ENCODE results near the gene CDC25A. TPM values are rescaled to one million over a fixed set of nuclear protein-coding genes. Genes with fewer than 3 reads are reported as not detected.
A peak's percentile ranks its signal among the peaks of the same experiment; 100 is the strongest.

CDC25A gene
- total and polyA plus RNA-seq, 9 of the 15 experiments (the other 6 are each of a cell fraction or from before 2014, with no cell fraction given), result 3.4 to 61.3 (median 51.8) TPM

DNA sequence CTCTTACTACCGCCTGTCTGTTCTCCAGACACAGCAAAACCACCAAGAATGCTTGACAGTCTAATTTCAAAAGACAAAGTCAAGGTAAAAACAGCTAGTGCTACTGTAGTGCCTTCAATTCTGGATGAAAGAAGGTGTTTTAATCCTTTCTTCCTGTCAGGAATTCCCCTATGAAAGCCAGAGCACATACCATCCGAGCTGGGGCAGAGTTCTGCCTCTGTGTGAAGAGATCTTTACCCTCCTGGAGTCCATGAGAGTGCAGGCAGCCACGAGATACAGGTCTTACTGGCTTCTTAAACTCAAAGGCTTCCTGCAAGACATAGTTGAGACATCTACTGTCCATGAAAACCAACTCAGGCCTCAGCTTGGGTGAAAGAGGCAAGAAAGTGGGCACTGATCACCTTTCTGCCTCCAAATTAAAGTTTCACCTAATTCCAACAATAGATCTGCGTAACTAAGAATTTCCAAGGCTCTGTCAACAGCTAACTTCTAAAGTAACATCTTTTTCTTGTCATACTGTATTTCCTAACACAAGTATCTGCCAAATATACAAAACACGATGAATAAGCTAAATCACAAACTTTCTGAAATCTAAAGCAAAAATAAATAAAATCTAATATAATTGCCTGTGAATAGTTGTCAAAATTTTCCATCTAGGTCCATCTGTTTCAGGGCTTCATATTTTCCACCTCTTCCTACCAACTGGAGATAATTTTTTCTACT lies 7.5 kb downstream of the CDC25A start (continued):
- no peak for TF ChIP-seq PHF8 (IDR thresholded peaks at IDR 0.05; ENCODE audit: borderline replicate concordance, low read length)
- TF ChIP-seq YBX1 (IDR thresholded peaks at IDR 0.05), result no peak
- TF ChIP-seq, protein P1, sequence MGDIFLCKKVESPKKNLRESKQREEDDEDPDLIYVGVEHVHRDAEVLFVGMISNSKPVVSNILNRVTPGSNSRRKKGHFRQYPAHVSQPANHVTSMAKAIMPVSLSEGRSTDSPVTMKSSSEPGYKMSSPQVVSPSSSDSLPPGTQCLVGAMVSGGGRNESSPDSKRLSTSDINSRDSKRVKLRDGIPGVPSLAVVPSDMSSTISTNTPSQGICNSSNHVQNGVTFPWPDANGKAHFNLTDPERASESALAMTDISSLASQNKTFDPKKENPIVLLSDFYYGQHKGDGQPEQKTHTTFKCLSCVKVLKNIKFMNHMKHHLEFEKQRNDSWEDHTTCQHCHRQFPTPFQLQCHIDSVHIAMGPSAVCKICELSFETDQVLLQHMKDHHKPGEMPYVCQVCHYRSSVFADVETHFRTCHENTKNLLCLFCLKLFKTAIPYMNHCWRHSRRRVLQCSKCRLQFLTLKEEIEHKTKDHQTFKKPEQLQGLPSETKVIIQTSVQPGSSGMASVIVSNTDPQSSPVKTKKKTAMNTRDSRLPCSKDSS (IDR thresholded peaks at IDR 0.05; ENCODE audit: low read depth, partially characterized antibody), result no peak
- TF ChIP-seq, protein P2, sequence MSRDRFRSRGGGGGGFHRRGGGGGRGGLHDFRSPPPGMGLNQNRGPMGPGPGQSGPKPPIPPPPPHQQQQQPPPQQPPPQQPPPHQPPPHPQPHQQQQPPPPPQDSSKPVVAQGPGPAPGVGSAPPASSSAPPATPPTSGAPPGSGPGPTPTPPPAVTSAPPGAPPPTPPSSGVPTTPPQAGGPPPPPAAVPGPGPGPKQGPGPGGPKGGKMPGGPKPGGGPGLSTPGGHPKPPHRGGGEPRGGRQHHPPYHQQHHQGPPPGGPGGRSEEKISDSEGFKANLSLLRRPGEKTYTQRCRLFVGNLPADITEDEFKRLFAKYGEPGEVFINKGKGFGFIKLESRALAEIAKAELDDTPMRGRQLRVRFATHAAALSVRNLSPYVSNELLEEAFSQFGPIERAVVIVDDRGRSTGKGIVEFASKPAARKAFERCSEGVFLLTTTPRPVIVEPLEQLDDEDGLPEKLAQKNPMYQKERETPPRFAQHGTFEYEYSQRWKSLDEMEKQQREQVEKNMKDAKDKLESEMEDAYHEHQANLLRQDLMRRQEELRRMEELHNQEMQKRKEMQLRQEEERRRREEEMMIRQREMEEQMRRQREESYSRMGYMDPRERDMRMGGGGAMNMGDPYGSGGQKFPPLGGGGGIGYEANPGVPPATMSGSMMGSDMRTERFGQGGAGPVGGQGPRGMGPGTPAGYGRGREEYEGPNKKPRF (IDR thresholded peaks at IDR 0.05; ENCODE audit: low read depth, low read length), result no peak
- TF ChIP-seq MXI1 (IDR thresholded peaks at IDR 0.05; ENCODE audit: low read depth, low read length), result no peak
- no peak for TF ChIP-seq ATF7 (IDR thresholded peaks at IDR 0.05)
- TF ChIP-seq NBN (IDR thresholded peaks at IDR 0.05; ENCODE audit: low read depth), result no peak
- 0 out of 2 replicates have a peak, but pooled peaks have one; percentile 76 for TF ChIP-seq GABPB2 (CRISPR knock-in tag; conservative IDR thresholded peaks at IDR 0.05)
- TF ChIP-seq KDM5B (IDR thresholded peaks at IDR 0.05; ENCODE audit: insufficient replicate concordance, low read depth, low read length), result no peak
- TF ChIP-seq SMARCA5 (IDR thresholded peaks at IDR 0.05), result no peak
- no peak for TF ChIP-seq ZNF175 (CRISPR knock-in tag; IDR thresholded peaks at IDR 0.05; ENCODE audit: low read depth)
- TF ChIP-seq, protein P3, sequence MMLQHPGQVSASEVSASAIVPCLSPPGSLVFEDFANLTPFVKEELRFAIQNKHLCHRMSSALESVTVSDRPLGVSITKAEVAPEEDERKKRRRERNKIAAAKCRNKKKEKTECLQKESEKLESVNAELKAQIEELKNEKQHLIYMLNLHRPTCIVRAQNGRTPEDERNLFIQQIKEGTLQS (IDR thresholded peaks at IDR 0.05), result no peak
- TF ChIP-seq, protein P3 (CRISPR knock-in tag; conservative IDR thresholded peaks at IDR 0.05), result no peak
- TF ChIP-seq ZNF212 (CRISPR knock-in tag; IDR thresholded peaks at IDR 0.05), result no peak
- TF ChIP-seq SRF (CRISPR knock-in tag; IDR thresholded peaks at IDR 0.05), result no peak
- no peak for TF ChIP-seq NONO (IDR thresholded peaks at IDR 0.05; ENCODE audit: low read depth in 2 of 2, low read length in 1 of 2)
- no peak for TF ChIP-seq CXXC5 (CRISPR knock-in tag; IDR thresholded peaks at IDR 0.05)
- 0 out of 2 replicates have a peak, but pooled peaks have one; percentile 44 for TF ChIP-seq ZNF408 (CRISPR knock-in tag; IDR thresholded peaks at IDR 0.05; ENCODE audit: low read depth)
- TF ChIP-seq PRMT5 (CRISPR knock-in tag; IDR thresholded peaks at IDR 0.05), result no peak
- TF ChIP-seq, protein P4, sequence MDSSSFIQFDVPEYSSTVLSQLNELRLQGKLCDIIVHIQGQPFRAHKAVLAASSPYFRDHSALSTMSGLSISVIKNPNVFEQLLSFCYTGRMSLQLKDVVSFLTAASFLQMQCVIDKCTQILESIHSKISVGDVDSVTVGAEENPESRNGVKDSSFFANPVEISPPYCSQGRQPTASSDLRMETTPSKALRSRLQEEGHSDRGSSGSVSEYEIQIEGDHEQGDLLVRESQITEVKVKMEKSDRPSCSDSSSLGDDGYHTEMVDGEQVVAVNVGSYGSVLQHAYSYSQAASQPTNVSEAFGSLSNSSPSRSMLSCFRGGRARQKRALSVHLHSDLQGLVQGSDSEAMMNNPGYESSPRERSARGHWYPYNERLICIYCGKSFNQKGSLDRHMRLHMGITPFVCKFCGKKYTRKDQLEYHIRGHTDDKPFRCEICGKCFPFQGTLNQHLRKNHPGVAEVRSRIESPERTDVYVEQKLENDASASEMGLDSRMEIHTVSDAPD (CRISPR knock-in tag; IDR thresholded peaks at IDR 0.05), result no peak
- no peak for TF ChIP-seq BRD4 (IDR thresholded peaks at IDR 0.05)
- no peak for TF ChIP-seq TCFL5 (CRISPR knock-in tag; conservative IDR thresholded peaks at IDR 0.05)
- peak; percentile 38; the same call in 1 of the 2 replicates for TF ChIP-seq ZNF316 (IDR thresholded peaks at IDR 0.05)
